ENCODE data around the gene PCSK5.

The PCSK5 gene

GRCh38 chr9:76003041-76003440, 112.6 kb downstream of the PCSK5 start:
- no peak for DNase-seq (ENCODE audit: low read depth, low spot score)
- POLR2A ChIA-PET, result no interaction called here
- no peak for TF ChIP-seq CTCF (IDR thresholded peaks at IDR 0.05; ENCODE audit: insufficient read depth, low read length, missing control alignments)

GRCh38 chr9:76004526-76004925, 114.1 kb downstream of the PCSK5 start:
- CTCF ChIA-PET, result no interaction called here

More at GRCh38 chr9:76003041-76003440, 112.6 kb downstream of the PCSK5 start:
- H3K4me3 ChIP-seq (ENCODE audit: low read depth, low read length), result no peak overlapping the region
- CTCF ChIA-PET, result no interaction called here

GRCh38 chr9:76007935-76008334, 117.5 kb downstream of the PCSK5 start:
- ChIA-PET POLR2A (no interaction called here), CTCF (no interaction called here)
- no peak overlapping the region for H3K4me3 ChIP-seq (ENCODE audit: low read depth, low read length)
- no peak for TF ChIP-seq CTCF (IDR thresholded peaks at IDR 0.05; ENCODE audit: insufficient read depth, low read length, missing control alignments)
- DNase-seq (ENCODE audit: low read depth, low spot score), result no peak

More at GRCh38 chr9:76004526-76004925, 114.1 kb downstream of the PCSK5 start:
- DNase-seq (ENCODE audit: low read depth, low spot score), result no peak
- H3K4me3 ChIP-seq (ENCODE audit: low read depth, low read length), result no peak overlapping the region
- POLR2A ChIA-PET, result no interaction called here
- no peak for TF ChIP-seq CTCF (IDR thresholded peaks at IDR 0.05; ENCODE audit: insufficient read depth, low read length, missing control alignments)

- POLR2A ChIA-PET, result no interaction called here
- CTCF ChIA-PET, result interaction anchor here (0.6 kb wide), 1 partner anchor 265 kb away, joined by 3 read pairs; no protein-coding TSS in a partner anchor
- TF ChIP-seq CTCF (IDR thresholded peaks at IDR 0.05; ENCODE audit: insufficient read depth, low read length, missing control alignments), result no peak
- DNase-seq (ENCODE audit: low read depth, low spot score), result no peak
- no peak overlapping the region for H3K4me3 ChIP-seq (ENCODE audit: low read depth, low read length)
These were observed 123.3 kb downstream of the PCSK5 start for GRCh38 chr9:76013809-76014208.

GRCh38 chr9:76018235-76018634, 127.8 kb downstream of the PCSK5 start:
- DNase-seq (ENCODE audit: low read depth, low spot score), result no peak
- TF ChIP-seq CTCF (IDR thresholded peaks at IDR 0.05; ENCODE audit: insufficient read depth, low read length, missing control alignments), result no peak
- no peak overlapping the region for H3K4me3 ChIP-seq (ENCODE audit: low read depth, low read length)
- ChIA-PET POLR2A (no interaction called here), CTCF (no interaction called here)

GRCh38 chr9:76018761-76019160, 128.3 kb downstream of the PCSK5 start:
- ChIA-PET POLR2A (no interaction called here), CTCF (no interaction called here)
- no peak for DNase-seq (ENCODE audit: low read depth, low spot score)
- no peak for TF ChIP-seq CTCF (IDR thresholded peaks at IDR 0.05; ENCODE audit: insufficient read depth, low read length, missing control alignments)
- H3K4me3 ChIP-seq (ENCODE audit: low read depth, low read length), result no peak overlapping the region

All from AG04449 (cell line).